ENCODE results near the gene SLC25A6. TPM values are rescaled to one million over a fixed set of nuclear protein-coding genes. Genes with fewer than 3 reads are reported as not detected.

Gene SLC25A6
- total and polyA plus RNA-seq, 9 of the 15 experiments (the other 6 are each of a cell fraction or from before 2014, with no cell fraction given) = 24.6 to 330 (median 129) TPM

GRCh38 chrX:1416327-1416784 is 24.4 kb upstream of the SLC25A6 start (continued):
- TF ChIP-seq, protein P1, sequence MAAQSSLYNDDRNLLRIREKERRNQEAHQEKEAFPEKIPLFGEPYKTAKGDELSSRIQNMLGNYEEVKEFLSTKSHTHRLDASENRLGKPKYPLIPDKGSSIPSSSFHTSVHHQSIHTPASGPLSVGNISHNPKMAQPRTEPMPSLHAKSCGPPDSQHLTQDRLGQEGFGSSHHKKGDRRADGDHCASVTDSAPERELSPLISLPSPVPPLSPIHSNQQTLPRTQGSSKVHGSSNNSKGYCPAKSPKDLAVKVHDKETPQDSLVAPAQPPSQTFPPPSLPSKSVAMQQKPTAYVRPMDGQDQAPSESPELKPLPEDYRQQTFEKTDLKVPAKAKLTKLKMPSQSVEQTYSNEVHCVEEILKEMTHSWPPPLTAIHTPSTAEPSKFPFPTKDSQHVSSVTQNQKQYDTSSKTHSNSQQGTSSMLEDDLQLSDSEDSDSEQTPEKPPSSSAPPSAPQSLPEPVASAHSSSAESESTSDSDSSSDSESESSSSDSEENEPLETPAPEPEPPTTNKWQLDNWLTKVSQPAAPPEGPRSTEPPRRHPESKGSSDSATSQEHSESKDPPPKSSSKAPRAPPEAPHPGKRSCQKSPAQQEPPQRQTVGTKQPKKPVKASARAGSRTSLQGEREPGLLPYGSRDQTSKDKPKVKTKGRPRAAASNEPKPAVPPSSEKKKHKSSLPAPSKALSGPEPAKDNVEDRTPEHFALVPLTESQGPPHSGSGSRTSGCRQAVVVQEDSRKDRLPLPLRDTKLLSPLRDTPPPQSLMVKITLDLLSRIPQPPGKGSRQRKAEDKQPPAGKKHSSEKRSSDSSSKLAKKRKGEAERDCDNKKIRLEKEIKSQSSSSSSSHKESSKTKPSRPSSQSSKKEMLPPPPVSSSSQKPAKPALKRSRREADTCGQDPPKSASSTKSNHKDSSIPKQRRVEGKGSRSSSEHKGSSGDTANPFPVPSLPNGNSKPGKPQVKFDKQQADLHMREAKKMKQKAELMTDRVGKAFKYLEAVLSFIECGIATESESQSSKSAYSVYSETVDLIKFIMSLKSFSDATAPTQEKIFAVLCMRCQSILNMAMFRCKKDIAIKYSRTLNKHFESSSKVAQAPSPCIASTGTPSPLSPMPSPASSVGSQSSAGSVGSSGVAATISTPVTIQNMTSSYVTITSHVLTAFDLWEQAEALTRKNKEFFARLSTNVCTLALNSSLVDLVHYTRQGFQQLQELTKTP (IDR thresholded peaks at IDR 0.05; ENCODE audit: low read depth in 1 of 2, partially characterized antibody in 2 of 2) = no peak
- TF ChIP-seq CSDE1 (IDR thresholded peaks at IDR 0.05) = no peak
- TF ChIP-seq, protein P2, sequence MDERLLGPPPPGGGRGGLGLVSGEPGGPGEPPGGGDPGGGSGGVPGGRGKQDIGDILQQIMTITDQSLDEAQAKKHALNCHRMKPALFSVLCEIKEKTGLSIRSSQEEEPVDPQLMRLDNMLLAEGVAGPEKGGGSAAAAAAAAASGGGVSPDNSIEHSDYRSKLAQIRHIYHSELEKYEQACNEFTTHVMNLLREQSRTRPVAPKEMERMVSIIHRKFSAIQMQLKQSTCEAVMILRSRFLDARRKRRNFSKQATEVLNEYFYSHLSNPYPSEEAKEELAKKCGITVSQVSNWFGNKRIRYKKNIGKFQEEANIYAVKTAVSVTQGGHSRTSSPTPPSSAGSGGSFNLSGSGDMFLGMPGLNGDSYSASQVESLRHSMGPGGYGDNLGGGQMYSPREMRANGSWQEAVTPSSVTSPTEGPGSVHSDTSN (CRISPR knock-in tag; IDR thresholded peaks at IDR 0.05; ENCODE audit: low read depth) = no peak
- TF ChIP-seq, protein P2 (tag; conservative IDR thresholded peaks at IDR 0.05; ENCODE audit: low read depth) = no peak

All from K562 (cell line).